ENCODE measurements around the gene SPEN.
"Not testable (repeated sequence)": the region's sequence is repeated elsewhere in the genome, so short reads cannot be mapped to it uniquely, and the experiment has no call there.

The SPEN gene

GRCh38 chr1:15803380-15803779, 44.1 kb upstream of the SPEN start:
- TF ChIP-seq CTCF (IDR thresholded peaks at IDR 0.05): no peak
- Histone ChIP-seq H3K36me3 (no peaks in the 10 kb centered on the region), H3K9me3 (no peaks in the 10 kb centered on the region), H3K27me3 (peaks cover 47% of the 10 kb centered on the region), H3K27ac (no peak overlapping the region), H3K4me3 (ENCODE audit: low read depth in 1 of 2, low read length in 1 of 2) (no peak overlapping the region), H3K4me1 (ENCODE audit: control insufficient read depth in 1 of 2, insufficient read depth in 1 of 2, low read depth in 1 of 2, low read length in 1 of 2) (no peaks in the 10 kb centered on the region)

- Histone ChIP-seq H3K4me3 (ENCODE audit: low read depth in 1 of 2, low read length in 1 of 2) (no peak overlapping the region), H3K27me3 (peaks cover 47% of the 10 kb centered on the region), H3K36me3 (no peaks in the 10 kb centered on the region), H3K4me1 (ENCODE audit: control insufficient read depth in 1 of 2, insufficient read depth in 1 of 2, low read depth in 1 of 2, low read length in 1 of 2) (no peaks in the 10 kb centered on the region), H3K27ac (no peak overlapping the region), H3K9me3 (no peaks in the 10 kb centered on the region)
- TF ChIP-seq CTCF (IDR thresholded peaks at IDR 0.05): no peak
Measured at GRCh38 chr1:15804060-15804459, 43.4 kb upstream of the SPEN start.

GRCh38 chr1:15807121-15807520, 40.4 kb upstream of the SPEN start:
- no peak for TF ChIP-seq CTCF (IDR thresholded peaks at IDR 0.05)

GRCh38 chr1:15807549-15807948, 40.0 kb upstream of the SPEN start, which contains the start of gene UQCRHL:
TSS of gene UQCRHL (minus strand) at chr1:15807649. CDS start at chr1:15807649, 0 bp downstream.
- not testable (repeated sequence) for H3K4me3 ChIP-seq (ENCODE audit: low read depth in 1 of 2, low read length in 1 of 2); H3K27ac ChIP-seq; H3K4me1 ChIP-seq (ENCODE audit: control insufficient read depth in 1 of 2, insufficient read depth in 1 of 2, low read depth in 1 of 2, low read length in 1 of 2); H3K9me3 ChIP-seq; H3K36me3 ChIP-seq
- H3K27me3 ChIP-seq: peaks cover 18% of the 10 kb centered on the region

More at GRCh38 chr1:15807121-15807520, 40.4 kb upstream of the SPEN start:
- H3K36me3 ChIP-seq: no peaks in the 10 kb centered on the region
- H3K4me3 ChIP-seq (ENCODE audit: low read depth in 1 of 2, low read length in 1 of 2): no peak overlapping the region
- H3K27me3 ChIP-seq: peaks cover 22% of the 10 kb centered on the region
- no peaks in the 10 kb centered on the region for H3K4me1 ChIP-seq (ENCODE audit: control insufficient read depth in 1 of 2, insufficient read depth in 1 of 2, low read depth in 1 of 2, low read length in 1 of 2)
- H3K27ac ChIP-seq: no peak overlapping the region
- no peaks in the 10 kb centered on the region for H3K9me3 ChIP-seq

- Histone ChIP-seq H3K4me1 (ENCODE audit: control insufficient read depth in 1 of 2, insufficient read depth in 1 of 2, low read depth in 1 of 2, low read length in 1 of 2) (no peaks in the 10 kb centered on the region), H3K9me3 (no peaks in the 10 kb centered on the region), H3K27ac (no peak overlapping the region), H3K36me3 (no peaks in the 10 kb centered on the region), H3K4me3 (ENCODE audit: low read depth in 1 of 2, low read length in 1 of 2) (no peak overlapping the region), H3K27me3 (peaks cover 6% of the 10 kb centered on the region)
- TF ChIP-seq CTCF (IDR thresholded peaks at IDR 0.05): no peak
Measured at GRCh38 chr1:15808955-15809354, 38.6 kb upstream of the SPEN start.

GRCh38 chr1:15810073-15810472, 37.4 kb upstream of the SPEN start:
- no peaks in the 10 kb centered on the region for H3K9me3 ChIP-seq
- no peaks in the 10 kb centered on the region for H3K27me3 ChIP-seq
- no peaks in the 10 kb centered on the region for H3K36me3 ChIP-seq
- H3K4me3 ChIP-seq (ENCODE audit: low read depth in 1 of 2, low read length in 1 of 2): no peak overlapping the region
- no peaks in the 10 kb centered on the region for H3K4me1 ChIP-seq (ENCODE audit: control insufficient read depth in 1 of 2, insufficient read depth in 1 of 2, low read depth in 1 of 2, low read length in 1 of 2)
- TF ChIP-seq CTCF (IDR thresholded peaks at IDR 0.05): no peak
- H3K27ac ChIP-seq: no peak overlapping the region
